GM19452 (cell line): Measurements from ENCODE around the gene C11orf16.
"Not testable (repeated sequence)": the region's sequence is repeated elsewhere in the genome, so short reads cannot be mapped to it uniquely, and the experiment has no call there.

Experiments
- ATAC-seq: cut with Tn5 transposase; IDR thresholded peaks from one replicate; pipeline ENCODE4 v1.9.1; 2021; ENCODE audit not compliant: unreplicated experiment

Gene C11orf16

DNA sequence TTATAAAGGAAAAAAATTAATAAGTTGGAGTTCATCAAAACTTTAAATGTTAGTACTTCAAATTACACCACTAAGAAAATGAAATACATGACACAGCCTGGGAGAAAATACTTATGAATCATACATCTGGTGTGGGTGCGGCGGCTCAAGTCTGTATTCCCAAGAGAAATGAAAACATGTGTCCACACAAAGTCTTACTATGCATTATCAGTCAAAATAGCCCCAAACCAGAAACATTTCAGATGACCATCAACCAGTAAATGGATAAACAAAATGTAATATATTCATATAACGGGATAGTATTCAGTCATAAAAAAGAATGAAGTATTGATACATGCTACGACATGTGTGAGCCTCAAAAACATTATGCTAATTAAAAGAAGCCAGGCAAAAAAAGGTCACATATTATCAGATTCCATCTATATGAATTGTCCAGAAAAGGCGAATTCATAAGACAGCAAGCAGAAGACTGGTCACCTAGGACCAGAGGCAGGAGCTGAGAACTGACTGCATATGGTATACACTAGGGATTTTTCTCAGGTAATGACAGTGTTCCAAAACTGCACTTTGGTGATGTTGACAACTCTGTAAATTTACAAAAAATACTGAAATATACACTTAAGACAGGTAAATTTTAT is 27.1 kb downstream of the C11orf16 start:
- ATAC-seq = no peak

DNA sequence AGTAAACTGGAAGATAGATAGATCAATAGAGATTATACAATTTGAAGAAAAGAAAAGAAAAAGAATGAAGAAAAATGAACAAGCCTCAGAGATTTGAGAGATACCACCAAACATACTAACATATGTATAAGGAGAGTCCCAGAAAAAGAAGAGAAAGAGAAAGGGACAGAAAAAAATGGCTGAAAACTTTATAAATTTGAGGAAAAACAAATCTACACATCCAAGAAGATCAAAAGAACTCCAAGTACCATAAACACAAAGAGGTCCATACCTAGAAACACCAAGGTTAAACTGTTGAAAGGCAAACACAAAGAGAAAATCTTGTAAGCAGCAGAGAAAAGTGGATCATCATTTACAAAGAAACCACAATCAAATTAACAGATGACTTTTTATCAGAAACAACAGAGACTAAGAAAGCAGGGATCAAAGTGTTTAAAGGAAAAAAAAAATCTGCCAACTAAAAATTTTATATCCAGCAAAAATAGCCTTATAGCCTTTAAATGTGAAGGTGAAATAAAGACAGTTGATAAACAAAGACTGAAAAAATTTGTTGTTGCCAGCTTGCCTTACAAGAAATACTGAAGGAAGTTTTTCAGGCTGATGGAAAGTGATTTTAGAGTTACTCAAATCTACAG is 33.5 kb downstream of the C11orf16 start:
- ATAC-seq = no peak

DNA sequence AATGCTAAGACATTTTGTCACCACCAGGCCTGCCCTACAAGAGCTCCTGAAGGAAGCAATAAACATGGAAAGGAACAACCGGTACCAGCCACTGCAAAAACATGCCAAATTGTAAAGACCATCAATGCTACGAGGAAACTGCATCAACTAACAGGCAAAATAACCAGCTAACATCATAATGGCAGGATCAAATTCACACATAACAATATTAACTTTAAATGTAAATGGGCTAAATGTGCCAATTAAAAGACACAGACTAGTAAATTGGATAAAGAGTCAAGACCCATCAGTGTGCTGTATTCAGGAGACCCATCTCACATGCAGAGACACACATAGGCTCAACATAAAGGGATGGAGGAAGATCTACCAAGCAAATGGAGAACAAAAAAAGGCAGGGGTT is 41.6 kb downstream of the C11orf16 start:
- not testable (repeated sequence) for ATAC-seq

DNA sequence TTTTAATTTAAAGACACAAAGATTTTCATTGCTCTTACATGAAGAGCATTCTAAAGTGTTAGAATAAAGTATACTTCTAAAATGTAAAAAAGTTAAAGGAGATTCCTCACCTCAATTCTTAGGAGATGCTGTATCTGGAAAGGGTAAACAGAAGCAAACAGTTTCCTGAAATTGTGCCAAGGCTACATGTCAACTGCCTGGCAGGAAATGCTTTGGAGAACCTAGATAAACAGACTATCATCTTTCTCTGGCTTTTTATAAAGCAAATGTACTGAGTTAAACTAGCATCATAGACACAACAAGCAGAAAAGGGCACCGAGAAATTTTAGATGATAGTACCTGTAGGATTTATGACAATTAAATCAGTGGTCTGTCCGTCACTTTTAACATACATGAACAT is 46.4 kb downstream of the C11orf16 start:
- ATAC-seq = no peak

DNA sequence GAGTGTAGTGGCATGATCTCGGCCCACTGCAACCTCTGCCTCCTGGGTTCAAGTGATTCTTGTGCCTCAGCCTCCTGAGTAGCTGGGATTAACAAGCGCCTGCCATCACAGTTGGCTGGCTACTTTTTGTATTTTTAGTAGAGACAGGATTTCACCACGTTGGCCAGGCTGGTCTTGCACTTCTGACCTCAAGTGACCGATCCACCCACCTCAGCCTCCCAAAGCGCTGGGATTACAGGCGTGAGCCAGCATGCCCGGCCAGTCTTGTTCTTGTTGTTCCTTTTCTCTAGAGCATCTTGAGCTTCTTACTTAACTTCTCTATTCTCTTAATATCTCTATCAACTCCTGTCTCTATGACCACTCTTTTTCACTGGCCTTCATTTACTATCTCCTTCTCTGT is 51.2 kb downstream of the C11orf16 start:
- ATAC-seq = not testable (repeated sequence)

DNA sequence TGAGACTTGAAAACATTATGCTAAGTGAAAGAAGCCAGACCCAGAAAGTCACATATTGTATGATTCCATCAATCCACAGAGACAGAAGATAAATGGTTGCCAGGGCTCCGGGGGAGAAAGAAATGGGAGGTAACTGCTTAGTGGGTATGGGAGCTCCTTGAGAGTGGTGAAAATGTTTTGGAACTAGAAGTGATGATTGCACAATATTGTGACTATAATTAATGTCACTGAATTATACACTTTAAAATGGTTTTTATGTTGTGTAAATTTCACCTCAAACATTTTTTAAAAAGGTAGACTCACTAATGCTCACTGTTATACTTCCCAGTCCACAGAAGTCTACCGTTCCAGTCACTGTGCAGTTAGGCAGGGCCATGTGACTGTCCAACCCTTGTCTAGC is 54.0 kb downstream of the C11orf16 start:
- ATAC-seq = no peak

DNA sequence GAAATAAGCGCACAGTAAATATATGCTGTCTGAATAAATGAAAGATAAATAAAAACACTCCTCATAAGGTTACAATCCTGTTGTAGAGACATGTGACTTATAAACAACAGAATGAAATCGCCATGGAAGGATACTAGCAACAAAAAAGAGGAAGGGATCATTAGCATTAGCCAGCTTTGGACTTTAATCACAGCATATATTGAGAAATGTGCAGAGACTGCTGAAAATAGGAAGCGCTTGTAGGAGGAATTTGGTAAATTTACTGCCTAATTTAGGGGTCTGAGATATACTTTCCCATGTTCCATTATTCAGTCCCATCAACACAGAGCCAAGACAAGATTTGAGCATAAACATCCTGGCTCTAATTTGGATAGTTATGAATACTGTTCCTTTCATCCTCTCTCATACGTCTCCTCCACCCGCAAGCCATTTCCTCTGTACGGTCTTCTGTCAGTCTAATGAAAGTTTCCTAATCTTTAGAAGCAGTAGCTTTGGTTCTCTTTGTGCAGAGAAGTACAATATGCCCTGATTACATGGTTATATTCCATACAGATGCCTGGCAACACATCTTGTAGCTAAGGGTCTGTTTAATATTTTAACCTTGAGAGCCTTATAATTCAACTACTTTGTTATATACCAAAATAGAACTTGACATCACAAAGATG is 58.9 kb downstream of the C11orf16 start:
- ATAC-seq = no peak

DNA sequence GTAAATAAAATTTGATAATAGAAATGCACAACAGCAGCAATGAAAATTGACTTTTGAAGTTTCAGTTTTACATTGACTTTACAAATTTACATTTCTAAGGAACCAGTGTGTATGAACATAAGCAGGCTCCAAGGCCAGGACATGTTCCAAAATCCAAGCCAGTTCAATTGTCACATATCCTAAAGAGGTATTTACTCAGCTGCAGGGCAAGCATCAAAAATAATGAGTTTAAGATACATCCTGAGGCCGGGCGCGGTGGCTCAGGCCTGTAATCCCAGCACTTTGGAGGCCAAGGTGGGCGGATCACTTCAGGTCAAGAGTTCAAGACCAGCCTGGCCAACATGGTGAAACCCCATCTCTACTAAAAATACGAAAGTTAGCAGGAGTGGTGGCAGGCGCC is 60.8 kb downstream of the C11orf16 start:
- ATAC-seq = no peak

DNA sequence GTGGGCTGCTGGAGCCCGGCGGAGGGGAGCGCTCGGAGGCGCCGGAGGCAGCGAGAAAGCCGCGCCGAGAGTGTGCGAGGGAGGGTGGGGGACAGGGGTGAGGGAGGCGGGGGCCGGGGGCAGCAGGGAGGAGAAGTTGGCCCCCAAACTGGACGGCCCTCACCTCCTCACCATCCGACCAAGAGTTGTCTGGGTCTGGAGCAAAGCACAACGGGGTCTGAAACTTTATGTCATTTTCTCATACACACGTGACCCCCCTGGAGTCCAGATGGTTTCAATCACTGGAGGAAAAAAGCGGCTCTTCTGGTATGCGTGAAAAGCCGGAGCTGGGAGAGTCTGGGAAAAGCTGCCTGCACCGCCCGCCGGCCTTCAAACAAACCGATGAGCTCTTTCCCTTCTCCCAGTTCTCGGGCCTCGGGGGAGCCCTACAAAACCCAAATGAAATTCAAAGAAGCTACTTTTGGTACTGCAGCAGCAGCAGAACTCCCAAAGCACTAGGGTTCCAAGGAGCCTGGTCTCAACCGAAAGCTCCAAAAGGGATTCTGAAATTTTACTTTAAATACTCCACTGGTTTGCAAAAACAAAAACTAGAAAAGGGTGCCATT is 61.5 kb downstream of the C11orf16 start:
- no peak for ATAC-seq

DNA sequence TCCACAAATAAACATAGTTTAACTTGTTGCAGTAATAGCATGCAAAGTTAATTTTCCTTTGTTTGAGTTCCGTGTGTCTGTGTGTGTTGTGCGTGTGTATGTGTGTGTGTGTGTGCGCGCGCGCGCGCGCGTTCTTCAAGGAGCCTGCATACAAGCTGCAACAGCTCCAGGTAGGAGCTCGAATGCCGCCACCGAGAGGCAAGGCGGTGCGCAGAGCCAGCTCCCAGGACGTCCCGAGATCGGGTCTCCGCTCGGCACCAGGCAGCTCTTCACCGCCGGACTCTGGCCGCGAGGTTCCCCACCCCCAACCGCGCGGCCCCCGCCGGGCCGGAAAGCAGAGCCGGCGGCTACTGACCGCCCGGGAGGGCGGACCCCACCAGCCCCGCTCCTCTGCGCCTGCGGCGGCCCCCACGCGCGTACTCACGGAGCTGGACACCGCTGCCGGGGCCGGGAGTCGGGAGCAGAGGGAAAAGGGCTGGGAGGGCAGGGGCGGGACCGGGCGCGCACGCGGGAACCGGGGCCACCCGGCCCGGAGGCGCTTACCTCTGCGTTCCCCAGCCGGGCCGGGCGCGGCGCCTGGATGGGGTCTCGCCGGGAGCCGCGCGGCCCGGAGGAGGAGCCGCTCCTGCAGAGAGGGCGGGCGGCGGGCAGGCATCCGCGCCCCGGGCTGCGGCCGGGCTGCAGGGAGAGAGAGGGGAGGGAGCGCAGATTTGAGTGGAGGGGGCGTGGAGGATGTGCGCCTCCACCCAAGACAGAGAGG is 62.2 kb downstream of the C11orf16 start:
- no peak for ATAC-seq
